ENCODE data around the gene C12orf76. TPM values are rescaled to one million over a fixed set of nuclear protein-coding genes. Genes with fewer than 3 reads are reported as not detected.

C12orf76 gene
- polyA plus RNA-seq, 1 donor from 2014 or later = 227 TPM

- no peaks in the 10 kb centered on the region for H3F3A ChIP-seq (ENCODE audit: insufficient read depth, low read length, poor library complexity, severe bottlenecking)
- H3K36me3 ChIP-seq (ENCODE audit: insufficient read depth, low read length) = no peaks in the 10 kb centered on the region
- no peaks in the 10 kb centered on the region for H3K27me3 ChIP-seq (ENCODE audit: insufficient read depth, low read depth, low read length)
- H3K4me3 ChIP-seq (ENCODE audit: low read length) = no peak overlapping the region
- H3K27ac ChIP-seq (ENCODE audit: low read length) = no peak overlapping the region
- no peaks in the 10 kb centered on the region for H3K9me3 ChIP-seq (ENCODE audit: low read length)
- no peak overlapping the region for H3K4me2 ChIP-seq (ENCODE audit: low read length)
- no peaks in the 10 kb centered on the region for H4K20me1 ChIP-seq (ENCODE audit: insufficient read depth)
- no peaks in the 10 kb centered on the region for H3K9me2 ChIP-seq (ENCODE audit: insufficient read depth, low read length)
- no peaks in the 10 kb centered on the region for H3K79me2 ChIP-seq (replicated peaks; ENCODE audit: insufficient read depth, low read length)
- no peak for TF ChIP-seq TAF1 (IDR thresholded peaks at IDR 0.05; ENCODE audit: low read depth)
- no peak for TF ChIP-seq MXI1 (conservative IDR thresholded peaks at IDR 0.05; ENCODE audit: poor library complexity, severe bottlenecking)
- TF ChIP-seq RAD21 (conservative IDR thresholded peaks at IDR 0.05) = no peak
- no peak for TF ChIP-seq POLR2AphosphoS5 (IDR thresholded peaks at IDR 0.05)
- TF ChIP-seq SMC3 (conservative IDR thresholded peaks at IDR 0.05; ENCODE audit: poor library complexity) = no peak
- no peak for TF ChIP-seq EZH2 (IDR thresholded peaks at IDR 0.05; ENCODE audit: borderline replicate concordance, insufficient read depth, low read length, poor library complexity, severe bottlenecking)
- TF ChIP-seq EP300 (conservative IDR thresholded peaks at IDR 0.05; ENCODE audit: poor library complexity, severe bottlenecking) = no peak
- no peak for TF ChIP-seq REST (IDR thresholded peaks at IDR 0.05; ENCODE audit: borderline replicate concordance)
- TF ChIP-seq CTCF (IDR thresholded peaks at IDR 0.05; ENCODE audit: poor library complexity, severe bottlenecking) = no peak
- no peak overlapping the region for H3K9ac ChIP-seq (ENCODE audit: low read length)
- H2AFZ ChIP-seq (ENCODE audit: low read depth, low read length) = no peak overlapping the region
Measured at GRCh38 chr12:110007881-110008280, 40.4 kb downstream of the C12orf76 start.

DNA sequence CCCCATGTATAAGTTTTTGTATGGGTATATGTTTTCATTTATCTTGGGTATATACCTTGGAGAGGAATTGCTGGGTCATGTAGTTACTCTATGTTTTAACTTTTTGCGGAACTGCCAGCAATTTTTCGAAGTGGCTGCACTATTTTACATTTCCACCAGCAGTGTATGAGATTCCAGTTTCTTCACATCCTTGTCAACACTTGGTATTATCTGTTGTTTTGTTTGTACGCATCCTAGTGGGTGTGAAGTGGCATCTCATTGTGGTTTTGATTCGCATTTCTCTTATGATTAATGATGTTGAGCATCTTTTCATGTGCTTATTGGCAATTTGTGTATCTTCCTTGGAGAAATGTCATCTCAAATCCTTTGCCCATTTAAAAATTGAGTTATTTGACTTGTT is 42.2 kb downstream of the C12orf76 start:
- TF ChIP-seq REST (IDR thresholded peaks at IDR 0.05; ENCODE audit: borderline replicate concordance) (no peak), EZH2 (IDR thresholded peaks at IDR 0.05; ENCODE audit: borderline replicate concordance, insufficient read depth, low read length, poor library complexity, severe bottlenecking) (no peak), TAF1 (IDR thresholded peaks at IDR 0.05; ENCODE audit: low read depth) (no peak), SMC3 (conservative IDR thresholded peaks at IDR 0.05; ENCODE audit: poor library complexity) (no peak), EP300 (conservative IDR thresholded peaks at IDR 0.05; ENCODE audit: poor library complexity, severe bottlenecking) (no peak)
- H3F3A ChIP-seq (ENCODE audit: insufficient read depth, low read length, poor library complexity, severe bottlenecking) = no peaks in the 10 kb centered on the region
- H3K9me2 ChIP-seq (ENCODE audit: insufficient read depth, low read length) = no peaks in the 10 kb centered on the region
- H3K9me3 ChIP-seq (ENCODE audit: low read length) = no peaks in the 10 kb centered on the region
- no peak overlapping the region for H3K9ac ChIP-seq (ENCODE audit: low read length)
- no peaks in the 10 kb centered on the region for H3K27me3 ChIP-seq (ENCODE audit: insufficient read depth, low read depth, low read length)
- no peak overlapping the region for H2AFZ ChIP-seq (ENCODE audit: low read depth, low read length)
- H3K4me3 ChIP-seq (ENCODE audit: low read length) = no peak overlapping the region
- no peaks in the 10 kb centered on the region for H4K20me1 ChIP-seq (ENCODE audit: insufficient read depth)
- H3K79me2 ChIP-seq (replicated peaks; ENCODE audit: insufficient read depth, low read length) = no peaks in the 10 kb centered on the region
- no peak overlapping the region for H3K4me2 ChIP-seq (ENCODE audit: low read length)
- H3K27ac ChIP-seq (ENCODE audit: low read length) = no peak overlapping the region
- no peaks in the 10 kb centered on the region for H3K36me3 ChIP-seq (ENCODE audit: insufficient read depth, low read length)

Measured in neural cell (in vitro differentiated cells).